ENCODE data around the gene LOC101059915.

The LOC101059915 gene

DNA sequence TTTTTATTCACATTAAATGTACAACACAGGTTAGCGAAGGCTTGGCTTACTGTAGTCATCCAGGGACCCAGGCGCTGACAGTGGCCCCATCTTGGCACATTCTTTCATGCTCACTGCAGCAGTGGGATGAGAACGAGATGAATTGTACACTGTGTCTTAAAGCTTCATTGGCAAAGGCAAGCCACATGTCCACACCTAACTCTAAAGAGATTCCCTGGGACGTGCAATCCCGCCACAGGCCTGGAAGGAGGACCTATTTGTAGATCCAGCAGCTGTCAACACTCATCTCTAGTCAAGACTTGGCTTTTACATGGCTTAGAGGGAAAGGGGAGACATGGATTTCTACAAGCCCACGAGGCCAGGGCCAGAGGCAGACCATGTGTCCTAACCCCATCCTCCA, 33.0 kb upstream of the LOC101059915 start:
- WGBS, 2 donors, result 81 to 96% methylated on average over 4 to 6 of the region's 6 CpGs
- no peak overlapping the region for H3K27ac ChIP-seq
- TF ChIP-seq POLR2A (IDR thresholded peaks at IDR 0.05) (no peak), EP300 (IDR thresholded peaks at IDR 0.05) (no peak)
- TF ChIP-seq, protein P1, sequence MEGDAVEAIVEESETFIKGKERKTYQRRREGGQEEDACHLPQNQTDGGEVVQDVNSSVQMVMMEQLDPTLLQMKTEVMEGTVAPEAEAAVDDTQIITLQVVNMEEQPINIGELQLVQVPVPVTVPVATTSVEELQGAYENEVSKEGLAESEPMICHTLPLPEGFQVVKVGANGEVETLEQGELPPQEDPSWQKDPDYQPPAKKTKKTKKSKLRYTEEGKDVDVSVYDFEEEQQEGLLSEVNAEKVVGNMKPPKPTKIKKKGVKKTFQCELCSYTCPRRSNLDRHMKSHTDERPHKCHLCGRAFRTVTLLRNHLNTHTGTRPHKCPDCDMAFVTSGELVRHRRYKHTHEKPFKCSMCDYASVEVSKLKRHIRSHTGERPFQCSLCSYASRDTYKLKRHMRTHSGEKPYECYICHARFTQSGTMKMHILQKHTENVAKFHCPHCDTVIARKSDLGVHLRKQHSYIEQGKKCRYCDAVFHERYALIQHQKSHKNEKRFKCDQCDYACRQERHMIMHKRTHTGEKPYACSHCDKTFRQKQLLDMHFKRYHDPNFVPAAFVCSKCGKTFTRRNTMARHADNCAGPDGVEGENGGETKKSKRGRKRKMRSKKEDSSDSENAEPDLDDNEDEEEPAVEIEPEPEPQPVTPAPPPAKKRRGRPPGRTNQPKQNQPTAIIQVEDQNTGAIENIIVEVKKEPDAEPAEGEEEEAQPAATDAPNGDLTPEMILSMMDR (IDR thresholded peaks at IDR 0.05), result no peak
- H3K36me3 ChIP-seq, result no peaks in the 10 kb centered on the region
- H3K27me3 ChIP-seq, result no peaks in the 10 kb centered on the region
- H3K4me3 ChIP-seq, result no peak overlapping the region
- H3K9me3 ChIP-seq, result no peaks in the 10 kb centered on the region
- no peak for DNase-seq (ENCODE audit: low spot score in 2 of 2)
- no peaks in the 10 kb centered on the region for H3K4me1 ChIP-seq

DNA sequence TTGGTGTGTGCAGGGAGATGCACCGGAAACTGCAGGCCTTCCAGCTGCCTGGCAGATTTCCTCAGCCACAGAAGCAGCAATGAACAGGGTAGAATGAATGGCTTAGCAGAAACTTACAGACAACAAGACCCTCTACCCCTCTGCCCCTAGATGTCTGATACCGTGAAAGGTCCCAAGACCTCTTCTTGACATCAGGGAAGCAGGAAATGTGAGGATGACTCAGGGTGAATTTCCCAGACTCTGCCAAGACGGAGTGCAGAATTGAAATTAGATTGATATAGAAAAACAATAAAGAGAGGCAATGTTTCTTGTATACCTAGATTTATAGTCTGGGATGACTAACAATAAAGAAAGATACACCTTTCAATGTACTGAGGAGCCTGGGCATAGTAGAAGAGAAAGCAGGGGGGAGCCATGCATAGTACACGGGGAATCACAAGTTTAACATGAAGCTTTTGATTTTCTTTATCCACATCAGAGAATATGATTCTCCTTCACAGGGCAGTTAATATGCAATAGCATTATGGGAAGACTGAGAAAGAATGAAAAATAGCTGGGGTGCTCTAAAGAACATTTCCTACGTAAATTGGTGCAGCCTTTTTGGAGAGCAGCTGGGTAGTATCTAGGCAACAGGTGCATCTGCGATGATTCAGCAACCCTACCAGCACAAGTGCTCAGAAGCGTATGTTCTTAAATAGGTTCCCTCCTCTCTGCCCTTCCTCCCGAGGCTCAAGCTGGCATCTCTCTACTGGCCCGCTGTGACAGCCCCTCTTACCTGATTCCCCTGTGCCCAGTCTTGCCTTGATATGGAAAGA, 30.7 kb upstream of the LOC101059915 start:
- no peak for DNase-seq (ENCODE audit: low spot score in 2 of 2)
- WGBS, 2 donors, result 66 to 76% methylated on average over 9 of the region's 9 CpGs
- Histone ChIP-seq H3K4me1 (no peaks in the 10 kb centered on the region), H3K9me3 (no peaks in the 10 kb centered on the region), H3K36me3 (no peaks in the 10 kb centered on the region), H3K4me3 (no peak overlapping the region), H3K27me3 (no peaks in the 10 kb centered on the region), H3K27ac (no peak overlapping the region)
- TF ChIP-seq, protein P1 (IDR thresholded peaks at IDR 0.05), result no peak
- TF ChIP-seq EP300 (IDR thresholded peaks at IDR 0.05) (no peak), POLR2A (IDR thresholded peaks at IDR 0.05) (no peak)

DNA sequence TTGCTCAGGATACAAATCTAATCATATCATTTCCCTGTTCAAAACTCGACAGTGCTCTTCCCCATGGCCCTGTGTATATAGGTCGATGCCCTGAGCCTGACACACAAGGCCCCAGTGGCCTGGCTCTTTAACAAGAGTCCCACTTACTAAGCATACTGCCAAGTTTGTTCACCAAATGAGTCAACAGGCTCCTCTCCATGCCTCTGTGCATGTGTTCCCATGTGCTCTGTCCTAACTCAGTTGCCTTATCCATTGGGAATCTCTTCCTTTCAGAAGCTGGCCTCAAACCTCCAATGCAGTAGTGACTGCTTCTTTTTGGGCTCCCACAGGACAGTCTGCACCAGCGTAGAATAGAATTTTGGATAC, 30.1 kb upstream of the LOC101059915 start:
- H3K4me1 ChIP-seq, result no peaks in the 10 kb centered on the region
- H3K9me3 ChIP-seq, result no peaks in the 10 kb centered on the region
- H3K27ac ChIP-seq, result no peak overlapping the region
- H3K36me3 ChIP-seq, result no peaks in the 10 kb centered on the region
- H3K4me3 ChIP-seq, result no peak overlapping the region
- TF ChIP-seq, protein P1 (IDR thresholded peaks at IDR 0.05), result no peak
- no peak for TF ChIP-seq EP300 (IDR thresholded peaks at IDR 0.05)
- no peak for TF ChIP-seq POLR2A (IDR thresholded peaks at IDR 0.05)
- H3K27me3 ChIP-seq, result no peaks in the 10 kb centered on the region
- DNase-seq (ENCODE audit: low spot score in 2 of 2), result no peak
- WGBS, 2 donors, result 61 to 80% methylated on average over 3 of the region's 3 CpGs

DNA sequence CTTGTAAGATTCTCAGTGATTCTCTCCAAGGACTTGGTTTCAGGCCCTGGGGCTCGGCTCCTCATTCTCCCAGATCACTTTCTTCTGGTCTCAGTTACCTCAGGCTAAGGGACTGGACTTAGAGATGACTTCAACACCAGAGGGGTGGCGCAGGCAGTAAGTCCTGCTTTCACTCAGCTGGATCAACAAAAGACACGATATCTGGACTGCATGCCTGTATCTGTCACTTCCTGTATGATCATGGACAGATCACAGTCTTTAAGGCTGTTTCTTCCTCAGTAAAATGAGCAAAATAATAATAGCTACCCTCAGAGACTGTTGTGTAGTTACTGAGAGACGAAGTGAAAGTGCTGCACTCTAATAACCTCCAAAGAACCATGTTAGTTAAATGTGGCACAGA, 29.5 kb upstream of the LOC101059915 start:
- no peak for DNase-seq (ENCODE audit: low spot score in 2 of 2)
- H3K4me1 ChIP-seq, result no peaks in the 10 kb centered on the region
- no peaks in the 10 kb centered on the region for H3K36me3 ChIP-seq
- TF ChIP-seq POLR2A (IDR thresholded peaks at IDR 0.05) (no peak), EP300 (IDR thresholded peaks at IDR 0.05) (no peak)
- TF ChIP-seq, protein P1 (IDR thresholded peaks at IDR 0.05), result no peak
- no peaks in the 10 kb centered on the region for H3K9me3 ChIP-seq
- H3K4me3 ChIP-seq, result no peak overlapping the region
- H3K27me3 ChIP-seq, result no peaks in the 10 kb centered on the region
- H3K27ac ChIP-seq, result no peak overlapping the region
- WGBS, 2 donors, result 50 to 51% methylated on average over 4 of the region's 4 CpGs

DNA sequence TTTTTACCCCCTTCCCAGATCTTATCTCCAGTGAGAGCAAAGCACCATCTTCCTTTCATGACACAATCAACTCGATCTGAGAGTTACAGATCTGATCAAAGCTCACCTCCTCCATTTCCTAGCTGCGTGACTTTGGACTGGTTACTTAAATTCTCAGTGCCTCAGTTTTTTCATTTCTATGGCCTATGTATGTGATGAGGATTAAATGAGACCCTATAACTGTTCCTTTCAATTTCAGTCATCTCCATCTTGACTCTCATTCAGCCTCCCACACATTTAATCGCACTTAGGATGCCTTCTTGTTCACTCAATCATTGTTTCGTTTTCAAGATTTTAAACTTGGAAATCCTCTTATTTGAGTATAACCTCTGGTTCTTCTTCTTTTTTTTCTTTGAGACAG, 28.9 kb upstream of the LOC101059915 start:
- TF ChIP-seq EP300 (IDR thresholded peaks at IDR 0.05), result no peak
- TF ChIP-seq, protein P1 (IDR thresholded peaks at IDR 0.05), result no peak
- TF ChIP-seq POLR2A (IDR thresholded peaks at IDR 0.05), result no peak
- 73 to 85% methylated on average over 4 of the region's 4 CpGs for WGBS, 2 donors
- Histone ChIP-seq H3K27me3 (no peaks in the 10 kb centered on the region), H3K27ac (no peak overlapping the region), H3K9me3 (no peaks in the 10 kb centered on the region), H3K36me3 (no peaks in the 10 kb centered on the region), H3K4me1 (no peaks in the 10 kb centered on the region), H3K4me3 (no peak overlapping the region)
- no peak for DNase-seq (ENCODE audit: low spot score in 2 of 2)

All from tibial nerve (tissue), 4 donors.